Heart left ventricle (tissue), 16 donors: ENCODE data around the gene RUVBL2. TPM values are rescaled to one million over a fixed set of nuclear protein-coding genes. Genes with fewer than 3 reads are reported as not detected.

Source experiments
- ATAC-seq, 4 donors: fragments of 200-7000 bp; cut with Tn5 transposase; one replicate each; pipeline ENCODE4 v1.9.1; 2020 to 2022; ENCODE audit warnings: moderate library complexity in 4 of 4, mild to moderate bottlenecking in 3 of 4, moderate number of reproducible peaks in 1 of 4
- DNase-seq, 5 donors: peaks; one replicate each; pipeline ENCODE4 v3.0.0-alpha.2; 2020
- H3K27ac ChIP-seq, 12 donors: fragments of 200-600 bp; sonication (generic) in 4 of 12; one replicate each; pipeline versions ENCODE4 v1.5.0 to v1.8.0; 2016 to 2022; ENCODE audit warnings: mild to moderate bottlenecking in 2 of 12
- H3K27me3 ChIP-seq, 9 donors: fragments of 200-600 bp; sonication (generic) in 2 of 9; one replicate each; pipeline versions ENCODE4 v1.5.1 to v1.8.0; 2016 to 2022; ENCODE audit warnings: mild to moderate bottlenecking in 3 of 9
- H3K36me3 ChIP-seq, 9 donors: fragments of 200-600 bp; sonication (generic) in 2 of 9; one replicate each; pipeline versions ENCODE4 v1.5.0 to v1.8.0; 2018 to 2022; ENCODE audit warnings: mild to moderate bottlenecking in 2 of 9
- H3K4me1 ChIP-seq, 12 donors: fragments of 200-600 bp; sonication (generic) in 4 of 12; one replicate each; pipeline versions ENCODE4 v1.5.0 to v1.8.0; 2016 to 2022; ENCODE audit warnings: mild to moderate bottlenecking in 3 of 12
- H3K4me3 ChIP-seq, 12 donors: fragments of 200-600 bp; sonication (generic) in 4 of 12; one replicate each; pipeline versions ENCODE4 v1.5.0 to v1.8.0; 2017 to 2022; ENCODE audit warnings: mild to moderate bottlenecking in 9 of 12, moderate library complexity in 4 of 12
- H3K9me3 ChIP-seq, 12 donors: fragments of 200-600 bp; sonication (generic) in 4 of 12; one replicate each; pipeline versions ENCODE4 v1.5.0 to v1.8.0; 2016 to 2022; ENCODE audit warnings: mild to moderate bottlenecking in 1 of 12
- CTCF ChIP-seq, 12 donors: fragments of 200-600 bp; sonication (generic) in 4 of 12; IDR thresholded peaks; one replicate each; pipeline versions ENCODE4 v1.5.0 to v1.8.0; 2018 to 2022; ENCODE audit warnings: antibody characterized with exemption in 12 of 12, mild to moderate bottlenecking in 5 of 12
- POLR2A ChIP-seq, 2 donors: fragments of 450-650 bp; IDR thresholded peaks; one replicate each; pipeline ENCODE4 v1.6.1; 2017; ENCODE audit warnings: antibody characterized with exemption in 2 of 2, mild to moderate bottlenecking in 2 of 2, moderate library complexity in 2 of 2
- WGBS, 4 donors: extraction: QIAGEN DNeasy Blood & Tissue Kit in 2 of 4; methylation state at CpG; one replicate each; pipeline versions ENCODE4 v1.1.5 to v1.1.7; 2013 to 2018; 5-methylcytosine and 5-hydroxymethylcytosine counted together
- intact Hi-C, 10 donors: fragments of 100-400 bp; cut with DNase I; formaldehyde crosslinking; loops; one replicate each; pipeline versions ENCODE4 v1.11.1 to v1.14.2; 2022
- polyA plus RNA-seq, 2 donors: library from polyadenylated mRNA; stranded (reverse); fragments of 200-250 nt; gene quantifications; one replicate each; pipeline ENCODE4 v1.2.3, GENCODE V29; 2013
- total RNA-seq, 9 donors: library from RNA; depleted of rRNA in 2 of 9; stranded (reverse); fragments of >200 nt in 2 of 9; fragmentation: NEBNext Ultra II Directional in 3 of 9; extraction: Animal tissue kit (Norgen Biotek cat#: 25700) in 3 of 9; gene quantifications; one replicate each; pipeline versions ENCODE4 v1.1.0 to v1.2.4, GENCODE V29; 2016 to 2023
- donor health status: ischemic (EF 13 %, LVEDD 7.1; RV severe dilation, severe dysfunction).
- donor health status: healthy with polysubstance abuse.
- donor health status: DM: no; HTN: yes; CAD: no.
- donor health status: DM: no; HTN: no; CAD: no.
- donor health status: ischemic (EF 25% LVEDD 6.9; RV normal size, moderate dysfunction).
- donor health status: ischemic (EF 25% LVEDD 5.7; RV mildly dilated, moderate dysfunction).
- donor health status: healthy.
- donor health status: DM: yes; HTN: yes; CAD: no.
- donor health status: ischemic (EF 35%, LVEDD 5.7; RV mildly dilated, moderate dysfunction).
- donor health status: nonischemic (EF 11% LVEDD 7.7; RV severe dilation, severe dysfunction).
- donor health status: DM: yes; HTN: yes; CAD: no.
- donor health status: PGD.
- donor health status: ischemic (EF 29% LVEDD 5.4; RV normal size, mild dysfunction).
- donor health status: nonischemic (EF 23%, LVEDD 6.1; RV moderate dilation, normal function).

Gene RUVBL2
- total and polyA plus RNA-seq, 11 donors, result 41.4 to 109 (median 54.7) TPM

GRCh38 chr19:48968179-48968661, 25.5 kb upstream of the RUVBL2 start:
- peaks cover 0 to 72% (median 60%) of the 10 kb centered on the region in 9 donors for H3K36me3 ChIP-seq
- intact Hi-C loops, result loop anchor here in 6 of 10 donors (5.0 to 10.0 kb wide), 5 partner anchors 63 to 323 kb away; partner anchors contain the start of genes PPP1R15A (in 3 of the 6), NUCB1 (in 2 of the 6) and CA11 (in 1 of the 6)
- peak overlapping the region; percentile 1 to 97 (median 52) for H3K27ac ChIP-seq
- H3K27me3 ChIP-seq, result no peaks in the 10 kb centered on the region
- 47 to 57% (median 51%) methylated on average over 4 of the region's 4 CpGs for WGBS, 4 donors
- peaks cover 10 to 66% (median 47%) of the 10 kb centered on the region in 12 donors for H3K4me1 ChIP-seq
- DNase-seq (no peak), ATAC-seq (no peak)
- peak overlapping the region in 2 of 12 donors; percentile 82 to 90 for H3K4me3 ChIP-seq
- no peaks in the 10 kb centered on the region for H3K9me3 ChIP-seq
- TF ChIP-seq CTCF (IDR thresholded peaks at IDR 0.05), result no peak
- TF ChIP-seq POLR2A (IDR thresholded peaks at IDR 0.05), result no peak

- Histone ChIP-seq H3K4me1 (peaks cover 10 to 60% (median 41%) of the 10 kb centered on the region in 12 donors), H3K36me3 (peaks cover 0 to 78% (median 66%) of the 10 kb centered on the region in 9 donors), H3K9me3 (no peaks in the 10 kb centered on the region), H3K27me3 (no peaks in the 10 kb centered on the region), H3K27ac (peak overlapping the region in 10 of 12 donors; percentile 1 to 97 (median 52)), H3K4me3 (no peak overlapping the region)
- DNase-seq (no peak), ATAC-seq (no peak)
- intact Hi-C loops, result loop anchor here in 6 of 10 donors (5.0 to 10.0 kb wide), 5 partner anchors 64 to 324 kb away; partner anchors contain the start of genes PPP1R15A (in 3 of the 6), NUCB1 (in 2 of the 6) and CA11 (in 1 of the 6)
- TF ChIP-seq POLR2A (IDR thresholded peaks at IDR 0.05), result no peak
- no peak for TF ChIP-seq CTCF (IDR thresholded peaks at IDR 0.05)
- WGBS, 4 donors, result 49 to 83% (median 77%) methylated on average over 8 to 15 of the region's 15 CpGs
These were observed 24.9 kb upstream of the RUVBL2 start for GRCh38 chr19:48968813-48969218.

GRCh38 chr19:48969276-48970138, 24.2 kb upstream of the RUVBL2 start:
- intact Hi-C loops, result loop anchor here (2.0 to 10.0 kb wide), 11 partner anchors 65 to 332 kb away; partner anchors contain the start of genes PPP1R15A (in 3 of the 10), CA11 (in 2 of the 10), NUCB1 (in 2 of the 10) and DBP (in 1 of the 10)
- ATAC-seq (no peak), DNase-seq (no peak)
- TF ChIP-seq POLR2A (IDR thresholded peaks at IDR 0.05) (no peak), CTCF (IDR thresholded peaks at IDR 0.05) (no peak)
- Histone ChIP-seq H3K36me3 (peaks cover 0 to 85% (median 73%) of the 10 kb centered on the region in 9 donors), H3K9me3 (no peaks in the 10 kb centered on the region), H3K27ac (peak overlapping the region in 3 of 12 donors; percentile 10 to 51 (median 24)), H3K4me1 (peaks cover 5 to 53% (median 34%) of the 10 kb centered on the region in 12 donors), H3K4me3 (no peak overlapping the region), H3K27me3 (no peaks in the 10 kb centered on the region)
- WGBS, 4 donors, result 93 to 95% (median 93%) methylated on average over 41 to 45 of the region's 45 CpGs
